ENCODE data around the gene B3GAT3.

B3GAT3 gene

DNA sequence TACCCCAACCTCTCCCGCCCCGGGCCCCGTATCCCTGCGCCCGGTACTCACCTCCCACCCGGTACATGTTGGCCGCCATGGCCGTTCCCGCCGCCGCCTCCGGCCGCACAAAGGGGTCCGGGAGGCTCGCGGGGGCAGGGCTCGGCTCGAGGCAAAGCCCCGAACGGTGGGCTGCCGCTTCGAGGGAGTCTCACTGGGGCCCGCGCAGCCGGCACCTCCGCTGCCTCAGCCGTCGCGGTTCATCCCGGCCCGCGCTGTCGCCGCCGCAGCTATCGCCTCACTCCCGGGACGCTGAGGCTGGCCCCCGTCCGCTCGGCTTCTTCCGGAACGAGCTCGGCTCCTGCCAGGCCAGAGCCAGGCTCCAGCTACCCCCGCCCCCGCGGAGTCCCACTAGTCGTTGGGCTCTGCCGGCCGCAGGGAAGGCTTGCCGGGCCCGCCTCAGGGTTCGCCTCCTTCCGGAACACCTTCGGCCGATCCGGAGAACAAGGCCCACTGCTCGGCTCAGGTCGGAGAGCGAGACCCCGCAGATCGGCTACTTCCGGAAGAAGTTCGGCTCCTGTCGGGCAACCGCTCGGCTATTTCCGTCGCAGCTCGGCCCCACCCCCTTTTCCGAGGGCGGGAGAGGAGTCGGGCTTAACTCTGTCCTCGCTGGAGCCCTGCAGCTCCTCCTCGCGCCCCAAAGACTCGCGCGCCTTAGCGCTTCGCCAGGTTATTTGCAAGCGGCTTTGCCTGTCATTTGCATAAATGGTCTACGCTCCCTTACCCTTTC lies 20.2 kb downstream of the B3GAT3 start, which contains the start of gene MTA2 (continued):
- TF ChIP-seq ELK4 (IDR thresholded peaks at IDR 0.05; ENCODE audit: borderline replicate concordance, low read depth, low read length) (no peak), ZNF596 (tag by site-specific recombination; IDR thresholded peaks at IDR 0.05) (no peak), GLI2 (tag by site-specific recombination; IDR thresholded peaks at IDR 0.05; ENCODE audit: borderline replicate concordance, low read depth) (no peak), ZNF585B (tag by site-specific recombination; IDR thresholded peaks at IDR 0.05) (no peak), ZNF48 (tag by site-specific recombination; IDR thresholded peaks at IDR 0.05) (no peak), ZXDB (tag by site-specific recombination; IDR thresholded peaks at IDR 0.05) (0 out of 2 replicates have a peak, but pooled peaks have one; percentile 28), ZNF449 (tag by site-specific recombination; IDR thresholded peaks at IDR 0.05) (peak; percentile 93), ZNF791 (tag by site-specific recombination; IDR thresholded peaks at IDR 0.05) (no peak), ZNF280C (tag by site-specific recombination; IDR thresholded peaks at IDR 0.05) (no peak), SCRT1 (tag by site-specific recombination; IDR thresholded peaks at IDR 0.05; ENCODE audit: borderline replicate concordance) (no peak), GFI1B (tag by site-specific recombination; IDR thresholded peaks at IDR 0.05) (no peak), PRDM1 (tag by site-specific recombination; IDR thresholded peaks at IDR 0.05) (no peak), REPIN1 (tag by site-specific recombination; IDR thresholded peaks at IDR 0.05; ENCODE audit: low read depth) (no peak), ZNF155 (tag by site-specific recombination; IDR thresholded peaks at IDR 0.05) (no peak), ZNF785 (tag by site-specific recombination; IDR thresholded peaks at IDR 0.05) (no peak), ZNF529 (tag by site-specific recombination; IDR thresholded peaks at IDR 0.05; ENCODE audit: insufficient replicate concordance) (no peak), ZNF24 (tag by site-specific recombination; IDR thresholded peaks at IDR 0.05) (no peak), SCRT2 (tag by site-specific recombination; IDR thresholded peaks at IDR 0.05) (no peak), ZNF658 (tag by site-specific recombination; IDR thresholded peaks at IDR 0.05) (no peak), ZNF335 (tag by site-specific recombination; conservative IDR thresholded peaks at IDR 0.05) (no peak; the same call in 1 of the 2 replicates), ZNF416 (tag by site-specific recombination; IDR thresholded peaks at IDR 0.05) (no peak), ZNF610 (tag by site-specific recombination; IDR thresholded peaks at IDR 0.05; ENCODE audit: borderline replicate concordance) (no peak), ZNF660 (tag by site-specific recombination; IDR thresholded peaks at IDR 0.05) (no peak), ZNF629 (tag by site-specific recombination; IDR thresholded peaks at IDR 0.05) (no peak), ZFHX2 (tag by site-specific recombination; conservative IDR thresholded peaks at IDR 0.05) (peak; percentile 35), ZNF677 (tag by site-specific recombination; IDR thresholded peaks at IDR 0.05) (no peak), ZNF707 (tag by site-specific recombination; IDR thresholded peaks at IDR 0.05) (no peak)
- TF ChIP-seq, protein P1, sequence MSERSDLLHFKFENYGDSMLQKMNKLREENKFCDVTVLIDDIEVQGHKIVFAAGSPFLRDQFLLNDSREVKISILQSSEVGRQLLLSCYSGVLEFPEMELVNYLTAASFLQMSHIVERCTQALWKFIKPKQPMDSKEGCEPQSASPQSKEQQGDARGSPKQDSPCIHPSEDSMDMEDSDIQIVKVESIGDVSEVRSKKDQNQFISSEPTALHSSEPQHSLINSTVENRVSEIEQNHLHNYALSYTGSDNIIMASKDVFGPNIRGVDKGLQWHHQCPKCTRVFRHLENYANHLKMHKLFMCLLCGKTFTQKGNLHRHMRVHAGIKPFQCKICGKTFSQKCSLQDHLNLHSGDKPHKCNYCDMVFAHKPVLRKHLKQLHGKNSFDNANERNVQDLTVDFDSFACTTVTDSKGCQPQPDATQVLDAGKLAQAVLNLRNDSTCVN (tag by site-specific recombination; optimal IDR thresholded peaks at IDR 0.05) = peak; percentile 75
- TF ChIP-seq, protein P2, sequence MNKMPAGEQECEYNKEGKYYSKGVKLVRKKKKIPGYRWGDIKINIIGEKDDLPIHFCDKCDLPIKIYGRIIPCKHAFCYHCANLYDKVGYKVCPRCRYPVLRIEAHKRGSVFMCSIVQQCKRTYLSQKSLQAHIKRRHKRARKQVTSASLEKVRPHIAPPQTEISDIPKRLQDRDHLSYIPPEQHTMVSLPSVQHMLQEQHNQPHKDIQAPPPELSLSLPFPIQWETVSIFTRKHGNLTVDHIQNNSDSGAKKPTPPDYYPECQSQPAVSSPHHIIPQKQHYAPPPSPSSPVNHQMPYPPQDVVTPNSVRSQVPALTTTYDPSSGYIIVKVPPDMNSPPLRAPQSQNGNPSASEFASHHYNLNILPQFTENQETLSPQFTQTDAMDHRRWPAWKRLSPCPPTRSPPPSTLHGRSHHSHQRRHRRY (tag by site-specific recombination; IDR thresholded peaks at IDR 0.05) = no peak
- TF ChIP-seq, protein P3, sequence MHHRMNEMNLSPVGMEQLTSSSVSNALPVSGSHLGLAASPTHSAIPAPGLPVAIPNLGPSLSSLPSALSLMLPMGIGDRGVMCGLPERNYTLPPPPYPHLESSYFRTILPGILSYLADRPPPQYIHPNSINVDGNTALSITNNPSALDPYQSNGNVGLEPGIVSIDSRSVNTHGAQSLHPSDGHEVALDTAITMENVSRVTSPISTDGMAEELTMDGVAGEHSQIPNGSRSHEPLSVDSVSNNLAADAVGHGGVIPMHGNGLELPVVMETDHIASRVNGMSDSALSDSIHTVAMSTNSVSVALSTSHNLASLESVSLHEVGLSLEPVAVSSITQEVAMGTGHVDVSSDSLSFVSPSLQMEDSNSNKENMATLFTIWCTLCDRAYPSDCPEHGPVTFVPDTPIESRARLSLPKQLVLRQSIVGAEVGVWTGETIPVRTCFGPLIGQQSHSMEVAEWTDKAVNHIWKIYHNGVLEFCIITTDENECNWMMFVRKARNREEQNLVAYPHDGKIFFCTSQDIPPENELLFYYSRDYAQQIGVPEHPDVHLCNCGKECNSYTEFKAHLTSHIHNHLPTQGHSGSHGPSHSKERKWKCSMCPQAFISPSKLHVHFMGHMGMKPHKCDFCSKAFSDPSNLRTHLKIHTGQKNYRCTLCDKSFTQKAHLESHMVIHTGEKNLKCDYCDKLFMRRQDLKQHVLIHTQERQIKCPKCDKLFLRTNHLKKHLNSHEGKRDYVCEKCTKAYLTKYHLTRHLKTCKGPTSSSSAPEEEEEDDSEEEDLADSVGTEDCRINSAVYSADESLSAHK (tag by site-specific recombination; IDR thresholded peaks at IDR 0.05) = no peak
